ENCODE data around the gene PRKCI.
"Not testable (repeated sequence)": the region's sequence is repeated elsewhere in the genome, so short reads cannot be mapped to it uniquely, and the experiment has no call there.

PRKCI gene

GRCh38 chr3:170343859-170344258, 121.6 kb downstream of the PRKCI start:
- not testable (repeated sequence) for DNase-seq (ENCODE audit: low spot score)

- DNase-seq (ENCODE audit: low spot score), result no peak
Measured at GRCh38 chr3:170344971-170345370, 122.7 kb downstream of the PRKCI start.

GRCh38 chr3:170346481-170347392, 124.5 kb downstream of the PRKCI start:
- DNase-seq (ENCODE audit: low spot score), result no peak

- peak; percentile 67 for DNase-seq (ENCODE audit: low spot score)
Measured at GRCh38 chr3:170350515-170351413, 128.5 kb downstream of the PRKCI start.

GRCh38 chr3:170352936-170353335, 130.7 kb downstream of the PRKCI start:
- DNase-seq (ENCODE audit: low spot score), result peak; percentile 49

- no peak for DNase-seq (ENCODE audit: low spot score)
Measured at GRCh38 chr3:170353485-170353884, 131.3 kb downstream of the PRKCI start.

- DNase-seq (ENCODE audit: low spot score), result no peak
Measured at GRCh38 chr3:170354760-170355159, 132.5 kb downstream of the PRKCI start.
